ENCODE data around the gene TMPRSS9. TPM values are rescaled to one million over a fixed set of nuclear protein-coding genes. Genes with fewer than 3 reads are reported as not detected.
A peak's percentile ranks its signal among the peaks of the same experiment; 100 is the strongest.

Gene TMPRSS9
- total and polyA plus RNA-seq, 2 experiments from 2014 or later, result 0.28 TPM; not detected in 1

- H3K79me2 ChIP-seq (ENCODE audit: insufficient read depth), result peaks cover 82% of the 10 kb centered on the region
- H3K9ac ChIP-seq, result peak overlapping the region; percentile 92
- TF ChIP-seq EZH2 (IDR thresholded peaks at IDR 0.05; ENCODE audit: insufficient read depth, poor library complexity, severe bottlenecking), result no peak
- no peak for TF ChIP-seq EZH2phosphoT487 (IDR thresholded peaks at IDR 0.05; ENCODE audit: insufficient read depth, low read depth)
- peak overlapping the region; percentile 78 for H3K4me2 ChIP-seq (ENCODE audit: unreplicated experiment)
- peaks cover 6% of the 10 kb centered on the region; the same call in 1 of the 2 replicates for H3K4me1 ChIP-seq (ENCODE audit: insufficient read depth)
- H3K9me3 ChIP-seq (ENCODE audit: low read depth), result no peaks in the 10 kb centered on the region
- no peaks in the 10 kb centered on the region for H3K27me3 ChIP-seq (replicated peaks; ENCODE audit: insufficient read depth)
- in situ Hi-C loops (cut with MboI), result no loop called here
- WGBS, 2 experiments (ENCODE audit: low coverage in 1 of 2, low lambda C conversion rate in 2 of 2, missing lambda C conversion rate in 2 of 2), result 1 to 2% methylated on average over 18 of the region's 18 CpGs
- H3F3A ChIP-seq (ENCODE audit: insufficient read depth), result no peaks in the 10 kb centered on the region
- no peaks in the 10 kb centered on the region for H3K36me3 ChIP-seq (ENCODE audit: low read depth)
- peak overlapping the region; percentile 95 for H3K4me3 ChIP-seq
- H2AFZ ChIP-seq, result peak overlapping the region; percentile 92
- peak; percentile 76 for DNase-seq
- no peaks in the 10 kb centered on the region for H3K9me2 ChIP-seq (ENCODE audit: insufficient read depth)
- no peaks in the 10 kb centered on the region for H4K20me1 ChIP-seq (ENCODE audit: insufficient read depth)
- peak overlapping the region; percentile 77 for H3K27ac ChIP-seq
These were observed 32.2 kb upstream of the TMPRSS9 start for GRCh38 chr19:2327773-2328400.

- no peaks in the 10 kb centered on the region for H3K27me3 ChIP-seq (replicated peaks; ENCODE audit: insufficient read depth)
These were observed 31.5 kb upstream of the TMPRSS9 start, which contains the start of the genes LSM7 and SPPL2B for GRCh38 chr19:2328401-2329148. Gene LSM7, minus strand, starts transcription at chr19:2328586. Its CDS starts 20 bp downstream, at chr19:2328566. Gene SPPL2B, plus strand, starts transcription at chr19:2328684. Its CDS starts 26 bp downstream, at chr19:2328710.

GRCh38 chr19:2329149-2329478, 31.0 kb upstream of the TMPRSS9 start:
- 3 to 4% methylated on average over 8 to 16 of the region's 16 CpGs for WGBS, 2 experiments (ENCODE audit: low coverage in 1 of 2, low lambda C conversion rate in 2 of 2, missing lambda C conversion rate in 2 of 2)
- Histone ChIP-seq H3K9me2 (ENCODE audit: insufficient read depth) (no peaks in the 10 kb centered on the region), H3K9ac (peak overlapping the region; percentile 92), H3K79me2 (ENCODE audit: insufficient read depth) (peaks cover 93% of the 10 kb centered on the region), H3K4me3 (peak overlapping the region; percentile 95), H4K20me1 (ENCODE audit: insufficient read depth) (no peaks in the 10 kb centered on the region), H3K27ac (peak overlapping the region; percentile 77), H3K4me1 (ENCODE audit: insufficient read depth) (peaks cover 6% of the 10 kb centered on the region; the same call in 1 of the 2 replicates), H3F3A (ENCODE audit: insufficient read depth) (no peaks in the 10 kb centered on the region), H3K4me2 (ENCODE audit: unreplicated experiment) (peak overlapping the region; percentile 96), H2AFZ (peak overlapping the region; percentile 92; the same call in 1 of the 2 replicates), H3K27me3 (replicated peaks; ENCODE audit: insufficient read depth) (no peaks in the 10 kb centered on the region), H3K9me3 (ENCODE audit: low read depth) (no peaks in the 10 kb centered on the region), H3K36me3 (ENCODE audit: low read depth) (no peaks in the 10 kb centered on the region)
- in situ Hi-C loops (cut with MboI), result no loop called here
- TF ChIP-seq EZH2phosphoT487 (IDR thresholded peaks at IDR 0.05; ENCODE audit: insufficient read depth, low read depth) (no peak), EZH2 (IDR thresholded peaks at IDR 0.05; ENCODE audit: insufficient read depth, poor library complexity, severe bottlenecking) (no peak)
- peak; percentile 45 for DNase-seq

More at GRCh38 chr19:2328401-2329148, 31.5 kb upstream of the TMPRSS9 start, which contains the start of the genes LSM7 and SPPL2B:
- TF ChIP-seq EZH2 (IDR thresholded peaks at IDR 0.05; ENCODE audit: insufficient read depth, poor library complexity, severe bottlenecking) (no peak), EZH2phosphoT487 (IDR thresholded peaks at IDR 0.05; ENCODE audit: insufficient read depth, low read depth) (no peak)
- Histone ChIP-seq H3K27ac (peak within 1 kb of the TSS; percentile 77), H3K36me3 (ENCODE audit: low read depth) (no peaks in the 10 kb centered on the region), H3K9me3 (ENCODE audit: low read depth) (no peaks in the 10 kb centered on the region), H3K79me2 (ENCODE audit: insufficient read depth) (peaks cover 88% of the 10 kb centered on the region), H3K9ac (peak within 1 kb of the TSS; percentile 92), H2AFZ (peak within 1 kb of the TSS; percentile 92), H3F3A (ENCODE audit: insufficient read depth) (no peaks in the 10 kb centered on the region), H3K4me2 (ENCODE audit: unreplicated experiment) (peak within 1 kb of the TSS; percentile 96), H4K20me1 (ENCODE audit: insufficient read depth) (no peaks in the 10 kb centered on the region), H3K9me2 (ENCODE audit: insufficient read depth) (no peaks in the 10 kb centered on the region), H3K4me1 (ENCODE audit: insufficient read depth) (peaks cover 6% of the 10 kb centered on the region; the same call in 1 of the 2 replicates), H3K4me3 (peak within 1 kb of the TSS; percentile 95)
- in situ Hi-C loops (cut with MboI), result no loop called here
- WGBS, 2 experiments (ENCODE audit: low coverage in 1 of 2, low lambda C conversion rate in 2 of 2, missing lambda C conversion rate in 2 of 2), result 1% methylated on average over 71 to 79 of the region's 89 CpGs
- DNase-seq, result peak; percentile 96

GRCh38 chr19:2329501-2329916, 30.6 kb upstream of the TMPRSS9 start:
- H3K79me2 ChIP-seq (ENCODE audit: insufficient read depth), result peaks cover 93% of the 10 kb centered on the region
- H3K36me3 ChIP-seq (ENCODE audit: low read depth), result no peaks in the 10 kb centered on the region
- TF ChIP-seq EZH2phosphoT487 (IDR thresholded peaks at IDR 0.05; ENCODE audit: insufficient read depth, low read depth) (no peak), EZH2 (IDR thresholded peaks at IDR 0.05; ENCODE audit: insufficient read depth, poor library complexity, severe bottlenecking) (no peak)
- no peaks in the 10 kb centered on the region for H3K9me3 ChIP-seq (ENCODE audit: low read depth)
- H3K4me1 ChIP-seq (ENCODE audit: insufficient read depth), result peaks cover 6% of the 10 kb centered on the region; the same call in 1 of the 2 replicates
- 48 to 58% methylated on average over 12 to 13 of the region's 13 CpGs for WGBS, 2 experiments (ENCODE audit: low coverage in 1 of 2, low lambda C conversion rate in 2 of 2, missing lambda C conversion rate in 2 of 2)
- H3K27ac ChIP-seq, result no peak overlapping the region
- H3K4me3 ChIP-seq, result peak overlapping the region; percentile 95
- no peaks in the 10 kb centered on the region for H3F3A ChIP-seq (ENCODE audit: insufficient read depth)
- H4K20me1 ChIP-seq (ENCODE audit: insufficient read depth), result no peaks in the 10 kb centered on the region
- DNase-seq, result peak; percentile 25
- in situ Hi-C loops (cut with MboI), result no loop called here
- H3K27me3 ChIP-seq (replicated peaks; ENCODE audit: insufficient read depth), result no peaks in the 10 kb centered on the region
- peak overlapping the region; percentile 92 for H3K9ac ChIP-seq
- no peak overlapping the region for H2AFZ ChIP-seq
- H3K9me2 ChIP-seq (ENCODE audit: insufficient read depth), result no peaks in the 10 kb centered on the region
- H3K4me2 ChIP-seq (ENCODE audit: unreplicated experiment), result peak overlapping the region; percentile 96

Measured in GM23248 (cell line).